Subcutaneous adipose tissue (tissue), 4 donors: ENCODE data around the gene KRT1. TPM values are rescaled to one million over a fixed set of nuclear protein-coding genes. Genes with fewer than 3 reads are reported as not detected.

Experiments
- CTCF ChIP-seq: fragments of 450-650 bp; IDR thresholded peaks from one replicate; pipeline ENCODE4 v1.5.1; 2016; ENCODE audit warnings: low read depth, mild to moderate bottlenecking, control low read depth, antibody characterized with exemption, moderate library complexity
- total RNA-seq, 4 donors: library from RNA; depleted of rRNA; stranded (reverse); fragments of >200 nt; gene quantifications; one replicate each; pipeline ENCODE4 v1.1.0, GENCODE V29; 2016

The KRT1 gene
- total RNA-seq, 4 donors from 2014 or later: 0.38 TPM; not detected in 3

- no peak for TF ChIP-seq CTCF
Measured at GRCh38 chr12:52669426-52669825, 10.8 kb downstream of the KRT1 start.

- TF ChIP-seq CTCF: no peak
Measured at GRCh38 chr12:52667931-52668330, 12.3 kb downstream of the KRT1 start.

GRCh38 chr12:52667509-52667908 lies 12.7 kb downstream of the KRT1 start:
- no peak for TF ChIP-seq CTCF

GRCh38 chr12:52666471-52666870 lies 13.7 kb downstream of the KRT1 start:
- TF ChIP-seq CTCF: no peak

GRCh38 chr12:52663420-52663819 lies 16.8 kb downstream of the KRT1 start:
- TF ChIP-seq CTCF: no peak

GRCh38 chr12:52662918-52663229 lies 17.3 kb downstream of the KRT1 start:
- no peak for TF ChIP-seq CTCF

GRCh38 chr12:52662093-52662917 lies 17.9 kb downstream of the KRT1 start:
- no peak for TF ChIP-seq CTCF
